ENCODE data around the gene C16orf90.
A peak's percentile ranks its signal among the peaks of the same experiment; 100 is the strongest.

- TF ChIP-seq, protein P1, sequence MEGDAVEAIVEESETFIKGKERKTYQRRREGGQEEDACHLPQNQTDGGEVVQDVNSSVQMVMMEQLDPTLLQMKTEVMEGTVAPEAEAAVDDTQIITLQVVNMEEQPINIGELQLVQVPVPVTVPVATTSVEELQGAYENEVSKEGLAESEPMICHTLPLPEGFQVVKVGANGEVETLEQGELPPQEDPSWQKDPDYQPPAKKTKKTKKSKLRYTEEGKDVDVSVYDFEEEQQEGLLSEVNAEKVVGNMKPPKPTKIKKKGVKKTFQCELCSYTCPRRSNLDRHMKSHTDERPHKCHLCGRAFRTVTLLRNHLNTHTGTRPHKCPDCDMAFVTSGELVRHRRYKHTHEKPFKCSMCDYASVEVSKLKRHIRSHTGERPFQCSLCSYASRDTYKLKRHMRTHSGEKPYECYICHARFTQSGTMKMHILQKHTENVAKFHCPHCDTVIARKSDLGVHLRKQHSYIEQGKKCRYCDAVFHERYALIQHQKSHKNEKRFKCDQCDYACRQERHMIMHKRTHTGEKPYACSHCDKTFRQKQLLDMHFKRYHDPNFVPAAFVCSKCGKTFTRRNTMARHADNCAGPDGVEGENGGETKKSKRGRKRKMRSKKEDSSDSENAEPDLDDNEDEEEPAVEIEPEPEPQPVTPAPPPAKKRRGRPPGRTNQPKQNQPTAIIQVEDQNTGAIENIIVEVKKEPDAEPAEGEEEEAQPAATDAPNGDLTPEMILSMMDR (IDR thresholded peaks at IDR 0.05): peak; percentile 63
- no peak for TF ChIP-seq EZH2phosphoT487 (IDR thresholded peaks at IDR 0.05)
- TF ChIP-seq EZH2 (IDR thresholded peaks at IDR 0.05): no peak
Observed at GRCh38 chr16:3457434-3458252, 37.6 kb downstream of the C16orf90 start.

All from neural progenitor cell (in vitro differentiated cells).